Prostate gland (tissue), 2 donors: ENCODE results near the gene RAB14.

Source experiments
- CTCF ChIP-seq, 4 experiments: fragments of 200-600 bp in 2 of 4; fragments of 450-650 bp in 2 of 4; sonication (generic) in 2 of 4; IDR thresholded peaks; 1 replicate in 3 of 4; 2 replicates in 1 of 4; pipeline ENCODE4 v1.5.1; 2016 to 2019; ENCODE audit warnings: antibody characterized with exemption in 4 of 4, mild to moderate bottlenecking in 2 of 4, moderate library complexity in 2 of 4
- POLR2A ChIP-seq: fragments of 450-650 bp; IDR thresholded peaks from one replicate; pipeline ENCODE4 v1.6.1; 2016; ENCODE audit warnings: antibody characterized with exemption, mild to moderate bottlenecking
- POLR2AphosphoS5 ChIP-seq: sonication (generic); formaldehyde crosslinking; IDR thresholded peaks from one replicate; pipeline ENCODE4 v1.6.1; 2017; ENCODE audit warnings: antibody characterized with exemption

GRCh38 chr9:121138561-121138960 is 63.1 kb downstream of the RAB14 start:
- no peak for TF ChIP-seq POLR2AphosphoS5
- no peak for TF ChIP-seq CTCF (IDR thresholded peaks at IDR 0.05)
- TF ChIP-seq POLR2A, result no peak
